Ishikawa (cell line): ENCODE results near the gene BMP2K.

Experiments
- CEBPB ChIP-seq: IDR thresholded peaks from 2 replicates; pipeline ENCODE4 v1.6.1; 2012
- REST ChIP-seq: IDR thresholded peaks from 2 replicates; pipeline ENCODE4 v1.6.1; 2012; ENCODE audit warnings: low read depth, mild to moderate bottlenecking
- TEAD4 ChIP-seq: IDR thresholded peaks from 2 replicates; pipeline ENCODE4 v1.6.1; 2012

- TF ChIP-seq TEAD4 (no peak), REST (no peak), CEBPB (no peak)
These were observed 34.0 kb downstream of the BMP2K start for GRCh38 chr4:78809928-78810835.
